ENCODE data around the gene MBD3L2B.
"Not testable (repeated sequence)": the region's sequence is repeated elsewhere in the genome, so short reads cannot be mapped to it uniquely, and the experiment has no call there.

GRCh38 chr19:7021331-7021730, at the start of gene MBD3L2B:
- TF ChIP-seq, protein P1, sequence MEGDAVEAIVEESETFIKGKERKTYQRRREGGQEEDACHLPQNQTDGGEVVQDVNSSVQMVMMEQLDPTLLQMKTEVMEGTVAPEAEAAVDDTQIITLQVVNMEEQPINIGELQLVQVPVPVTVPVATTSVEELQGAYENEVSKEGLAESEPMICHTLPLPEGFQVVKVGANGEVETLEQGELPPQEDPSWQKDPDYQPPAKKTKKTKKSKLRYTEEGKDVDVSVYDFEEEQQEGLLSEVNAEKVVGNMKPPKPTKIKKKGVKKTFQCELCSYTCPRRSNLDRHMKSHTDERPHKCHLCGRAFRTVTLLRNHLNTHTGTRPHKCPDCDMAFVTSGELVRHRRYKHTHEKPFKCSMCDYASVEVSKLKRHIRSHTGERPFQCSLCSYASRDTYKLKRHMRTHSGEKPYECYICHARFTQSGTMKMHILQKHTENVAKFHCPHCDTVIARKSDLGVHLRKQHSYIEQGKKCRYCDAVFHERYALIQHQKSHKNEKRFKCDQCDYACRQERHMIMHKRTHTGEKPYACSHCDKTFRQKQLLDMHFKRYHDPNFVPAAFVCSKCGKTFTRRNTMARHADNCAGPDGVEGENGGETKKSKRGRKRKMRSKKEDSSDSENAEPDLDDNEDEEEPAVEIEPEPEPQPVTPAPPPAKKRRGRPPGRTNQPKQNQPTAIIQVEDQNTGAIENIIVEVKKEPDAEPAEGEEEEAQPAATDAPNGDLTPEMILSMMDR (conservative IDR thresholded peaks at IDR 0.05; ENCODE audit: low read depth, low read length), result not testable (repeated sequence)
- not testable (repeated sequence) for TF ChIP-seq EZH2 (IDR thresholded peaks at IDR 0.05; ENCODE audit: borderline replicate concordance, low read depth, low read length, poor library complexity, severe bottlenecking)

Measured in A673 (cell line).